Measurements from ENCODE around the gene RIOK1.

Gene RIOK1

GRCh38 chr6:7410851-7411250, 21.2 kb downstream of the RIOK1 start:
- DNase-seq (ENCODE audit: low read depth): no peak
- TF ChIP-seq, protein P1, sequence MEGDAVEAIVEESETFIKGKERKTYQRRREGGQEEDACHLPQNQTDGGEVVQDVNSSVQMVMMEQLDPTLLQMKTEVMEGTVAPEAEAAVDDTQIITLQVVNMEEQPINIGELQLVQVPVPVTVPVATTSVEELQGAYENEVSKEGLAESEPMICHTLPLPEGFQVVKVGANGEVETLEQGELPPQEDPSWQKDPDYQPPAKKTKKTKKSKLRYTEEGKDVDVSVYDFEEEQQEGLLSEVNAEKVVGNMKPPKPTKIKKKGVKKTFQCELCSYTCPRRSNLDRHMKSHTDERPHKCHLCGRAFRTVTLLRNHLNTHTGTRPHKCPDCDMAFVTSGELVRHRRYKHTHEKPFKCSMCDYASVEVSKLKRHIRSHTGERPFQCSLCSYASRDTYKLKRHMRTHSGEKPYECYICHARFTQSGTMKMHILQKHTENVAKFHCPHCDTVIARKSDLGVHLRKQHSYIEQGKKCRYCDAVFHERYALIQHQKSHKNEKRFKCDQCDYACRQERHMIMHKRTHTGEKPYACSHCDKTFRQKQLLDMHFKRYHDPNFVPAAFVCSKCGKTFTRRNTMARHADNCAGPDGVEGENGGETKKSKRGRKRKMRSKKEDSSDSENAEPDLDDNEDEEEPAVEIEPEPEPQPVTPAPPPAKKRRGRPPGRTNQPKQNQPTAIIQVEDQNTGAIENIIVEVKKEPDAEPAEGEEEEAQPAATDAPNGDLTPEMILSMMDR (conservative IDR thresholded peaks at IDR 0.05; ENCODE audit: control insufficient read depth, insufficient read depth, low read depth, low read length): no peak
- no peak overlapping the region for H3K4me3 ChIP-seq (ENCODE audit: control insufficient read depth, low read depth, low read length)

GRCh38 chr6:7411328-7411727, 21.7 kb downstream of the RIOK1 start:
- TF ChIP-seq, protein P1 (conservative IDR thresholded peaks at IDR 0.05; ENCODE audit: control insufficient read depth, insufficient read depth, low read depth, low read length): no peak
- no peak overlapping the region for H3K4me3 ChIP-seq (ENCODE audit: control insufficient read depth, low read depth, low read length)

DNA sequence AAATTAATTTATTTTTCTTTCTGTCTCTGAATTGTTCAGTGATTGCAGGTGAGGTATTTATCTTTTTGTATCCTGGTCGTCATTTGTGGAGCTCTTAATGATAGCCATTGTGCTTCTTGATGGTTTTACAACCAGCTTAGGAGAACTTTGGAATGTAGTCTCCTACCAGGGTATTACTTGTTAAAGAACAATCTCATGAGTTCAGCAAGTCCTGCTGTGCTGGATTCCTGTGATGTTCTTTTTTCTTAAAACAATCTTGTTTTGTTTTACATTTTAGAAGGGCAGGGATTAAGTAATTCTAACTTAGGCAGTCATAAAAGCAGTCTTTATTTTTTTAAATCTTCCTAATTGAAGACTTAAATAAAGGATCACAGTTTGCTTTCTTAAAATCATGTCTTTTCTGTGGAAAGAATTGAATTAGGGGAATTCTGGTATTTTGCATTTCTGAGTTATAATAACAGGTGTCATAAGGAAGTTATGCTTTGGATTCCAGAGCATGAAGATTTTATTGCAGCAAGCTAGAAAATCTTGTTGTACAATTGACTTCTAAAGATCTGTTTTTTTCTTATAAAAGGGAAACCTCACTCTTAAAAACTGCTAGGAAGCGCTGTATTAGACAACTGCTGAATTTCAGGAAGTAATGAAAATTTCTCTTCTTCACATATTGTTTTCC, 23.7 kb downstream of the RIOK1 start:
- TF ChIP-seq, protein P1 (conservative IDR thresholded peaks at IDR 0.05; ENCODE audit: control insufficient read depth, insufficient read depth, low read depth, low read length): no peak
- no peak overlapping the region for H3K4me3 ChIP-seq (ENCODE audit: control insufficient read depth, low read depth, low read length)
- DNase-seq (ENCODE audit: low read depth): no peak

More at GRCh38 chr6:7411328-7411727, 21.7 kb downstream of the RIOK1 start:
- DNase-seq (ENCODE audit: low read depth): no peak

DNA sequence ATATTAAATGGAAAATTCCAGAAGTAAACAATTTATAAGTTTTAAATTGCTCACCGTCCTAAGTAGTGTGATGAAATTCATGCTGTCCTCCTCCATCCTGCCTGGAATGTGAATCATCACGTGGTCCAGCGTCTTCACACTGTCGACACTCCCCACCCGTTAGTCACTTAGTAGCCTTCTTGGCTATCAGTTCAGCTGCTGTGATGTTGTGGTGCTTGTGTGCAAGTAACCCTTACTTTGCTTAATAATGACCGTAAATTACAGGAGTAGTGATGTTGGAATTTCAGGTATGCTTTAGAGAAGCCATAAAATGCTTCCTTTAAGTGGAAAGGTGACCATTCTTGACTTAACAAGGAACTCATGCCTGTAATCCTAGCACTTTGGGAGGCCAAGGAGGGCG, 25.2 kb downstream of the RIOK1 start:
- TF ChIP-seq, protein P1 (conservative IDR thresholded peaks at IDR 0.05; ENCODE audit: control insufficient read depth, insufficient read depth, low read depth, low read length): no peak
- H3K4me3 ChIP-seq (ENCODE audit: control insufficient read depth, low read depth, low read length): no peak overlapping the region
- DNase-seq (ENCODE audit: low read depth): peak; percentile 87

GRCh38 chr6:7417684-7418083, 28.1 kb downstream of the RIOK1 start:
- TF ChIP-seq, protein P1 (conservative IDR thresholded peaks at IDR 0.05; ENCODE audit: control insufficient read depth, insufficient read depth, low read depth, low read length): no peak
- H3K4me3 ChIP-seq (ENCODE audit: control insufficient read depth, low read depth, low read length): no peak overlapping the region
- DNase-seq (ENCODE audit: low read depth): no peak

- H3K4me3 ChIP-seq (ENCODE audit: control insufficient read depth, low read depth, low read length): no peak overlapping the region
- no peak for DNase-seq (ENCODE audit: low read depth)
- TF ChIP-seq, protein P1 (conservative IDR thresholded peaks at IDR 0.05; ENCODE audit: control insufficient read depth, insufficient read depth, low read depth, low read length): no peak
Measured at GRCh38 chr6:7418238-7418905, 28.8 kb downstream of the RIOK1 start.

Measured in fibroblast of mammary gland (primary cell).